ENCODE results near the gene KIF5C.
"Not testable (repeated sequence)": the region's sequence is repeated elsewhere in the genome, so short reads cannot be mapped to it uniquely, and the experiment has no call there.

The KIF5C gene

GRCh38 chr2:148968301-148968700 lies 93.3 kb downstream of the KIF5C start:
- no peak for DNase-seq

GRCh38 chr2:148968776-148969319 lies 93.8 kb downstream of the KIF5C start:
- no peak for DNase-seq

- DNase-seq = no peak
Measured at GRCh38 chr2:148969659-148970061, 94.6 kb downstream of the KIF5C start.

GRCh38 chr2:148970385-148970784 lies 95.4 kb downstream of the KIF5C start:
- no peak for DNase-seq

- no peak for DNase-seq
Measured at GRCh38 chr2:148971547-148971946, 96.5 kb downstream of the KIF5C start.

GRCh38 chr2:148974095-148974494 lies 99.1 kb downstream of the KIF5C start:
- no peak for DNase-seq

- DNase-seq = peak; percentile 71 to 72
Measured at GRCh38 chr2:148978026-148978685, 103.1 kb downstream of the KIF5C start.

- no peak for DNase-seq
Measured at GRCh38 chr2:148978706-148979105, 103.7 kb downstream of the KIF5C start.

GRCh38 chr2:148979164-148979918 lies 104.3 kb downstream of the KIF5C start:
- no peak for DNase-seq

GRCh38 chr2:148979919-148980277 lies 104.9 kb downstream of the KIF5C start:
- no peak for DNase-seq

GRCh38 chr2:148980496-148980895 lies 105.5 kb downstream of the KIF5C start:
- not testable (repeated sequence) for DNase-seq

- DNase-seq = no peak
Measured at GRCh38 chr2:148981324-148981723, 106.3 kb downstream of the KIF5C start.

- DNase-seq = no peak
Measured at GRCh38 chr2:148981781-148982180, 106.8 kb downstream of the KIF5C start.

- DNase-seq = peak; percentile 76 to 94
Measured at GRCh38 chr2:148982282-148982681, 107.3 kb downstream of the KIF5C start.

- DNase-seq = no peak
Measured at GRCh38 chr2:148983896-148984295, 108.9 kb downstream of the KIF5C start.

- no peak for DNase-seq
Measured at GRCh38 chr2:148984449-148984848, 109.4 kb downstream of the KIF5C start.

- no peak for DNase-seq
Measured at GRCh38 chr2:148987286-148987685, 112.3 kb downstream of the KIF5C start.

- no peak for DNase-seq
Measured at GRCh38 chr2:148988337-148988736, 113.3 kb downstream of the KIF5C start.

GRCh38 chr2:148989882-148990493 lies 115.0 kb downstream of the KIF5C start:
- DNase-seq = peak in 1 of 2 experiments; percentile 83

GRCh38 chr2:148990968-148991367 lies 115.9 kb downstream of the KIF5C start:
- DNase-seq = no peak

GRCh38 chr2:148992448-148992847 lies 117.4 kb downstream of the KIF5C start:
- no peak for DNase-seq

- DNase-seq = no peak
Measured at GRCh38 chr2:148993351-148993750, 118.3 kb downstream of the KIF5C start.

- DNase-seq = no peak
Measured at GRCh38 chr2:148994341-148994740, 119.3 kb downstream of the KIF5C start.

GRCh38 chr2:148996805-148997204 lies 121.8 kb downstream of the KIF5C start:
- no peak for DNase-seq
